ENCODE results near the gene KRT39.

KRT39 gene

DNA sequence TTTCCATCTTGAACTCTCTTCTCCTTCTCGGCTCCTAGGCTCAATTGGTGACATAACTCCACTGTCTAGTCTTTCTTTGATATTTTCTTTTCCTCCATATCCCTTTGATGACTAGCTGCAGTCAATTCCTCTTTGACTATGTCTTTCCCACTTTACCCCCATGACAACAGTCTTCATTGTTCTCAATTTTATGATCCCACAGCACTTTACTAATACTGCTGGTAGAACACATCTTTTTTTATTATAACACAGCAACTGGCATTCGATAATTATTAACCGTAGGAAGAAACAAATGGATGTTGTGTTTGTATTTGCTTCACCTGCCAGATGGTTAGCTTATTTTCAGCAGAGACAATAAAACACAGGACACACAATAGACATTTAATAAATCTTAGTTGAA, 25.9 kb upstream of the KRT39 start:
- TF ChIP-seq ZNF384 (IDR thresholded peaks at IDR 0.05) = no peak
- no peak for TF ChIP-seq NFRKB (IDR thresholded peaks at IDR 0.05)
- no peak for TF ChIP-seq TARDBP (IDR thresholded peaks at IDR 0.05)
- no peak for TF ChIP-seq SP1 (IDR thresholded peaks at IDR 0.05)
- CTCF ChIA-PET = no interaction called here
- POLR2A ChIA-PET = no interaction called here
- no peak for DNase-seq (ENCODE audit: extremely low spot score)

- CTCF ChIA-PET = no interaction called here
- DNase-seq (ENCODE audit: extremely low spot score) = no peak
- no peak for TF ChIP-seq ARNT (IDR thresholded peaks at IDR 0.05)
- TF ChIP-seq L3MBTL2 (conservative IDR thresholded peaks at IDR 0.05) = no peak
- TF ChIP-seq FOXA1 (IDR thresholded peaks at IDR 0.05) = no peak
- TF ChIP-seq ELF4 (IDR thresholded peaks at IDR 0.05) = no peak
- no peak for TF ChIP-seq TARDBP (IDR thresholded peaks at IDR 0.05)
- TF ChIP-seq HDGF (IDR thresholded peaks at IDR 0.05; ENCODE audit: borderline replicate concordance) = no peak
- TF ChIP-seq SUZ12 (IDR thresholded peaks at IDR 0.05) = no peak
- TF ChIP-seq FOXK2 (IDR thresholded peaks at IDR 0.05) = no peak
- no peak for TF ChIP-seq CTBP1 (IDR thresholded peaks at IDR 0.05; ENCODE audit: borderline replicate concordance)
- no peak for TF ChIP-seq BHLHE40 (IDR thresholded peaks at IDR 0.05; ENCODE audit: borderline replicate concordance)
- no peak for TF ChIP-seq ZNF384 (IDR thresholded peaks at IDR 0.05)
- no peak for TF ChIP-seq NFRKB (IDR thresholded peaks at IDR 0.05)
- no peak for TF ChIP-seq LEF1 (IDR thresholded peaks at IDR 0.05; ENCODE audit: borderline replicate concordance)
- TF ChIP-seq FOXM1 (IDR thresholded peaks at IDR 0.05; ENCODE audit: borderline replicate concordance) = no peak
- no peak for TF ChIP-seq PKNOX1 (IDR thresholded peaks at IDR 0.05)
- POLR2A ChIA-PET = no interaction called here
Measured at GRCh38 chr17:40986920-40987319, 20.2 kb upstream of the KRT39 start.

DNA sequence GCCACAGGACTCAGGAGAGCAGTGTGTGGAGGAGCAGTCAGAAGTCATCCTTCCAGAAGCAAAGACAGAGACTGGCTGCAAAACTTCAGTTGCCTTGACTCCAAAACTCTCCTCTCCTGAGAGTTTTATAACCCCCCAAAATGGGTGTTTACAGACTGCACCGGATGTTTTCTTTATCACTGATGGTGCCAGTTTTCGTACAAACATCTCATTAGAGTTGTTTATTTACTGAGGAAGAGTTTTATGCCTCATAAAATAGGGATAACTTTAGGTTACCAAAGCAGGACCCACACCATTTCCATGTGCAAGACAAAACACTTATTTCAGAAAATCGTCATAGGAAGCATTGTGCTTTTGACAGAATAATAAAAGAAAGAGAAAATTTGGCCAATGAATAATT, 17.5 kb upstream of the KRT39 start, which contains the start of gene KRT40:
Gene KRT40, minus strand, starts transcription at position 101 of the 400 bp plus-strand sequence. Its CDS starts 53 bp downstream, at position 48.
- ChIA-PET POLR2A (no interaction called here), CTCF (no interaction called here)

DNA sequence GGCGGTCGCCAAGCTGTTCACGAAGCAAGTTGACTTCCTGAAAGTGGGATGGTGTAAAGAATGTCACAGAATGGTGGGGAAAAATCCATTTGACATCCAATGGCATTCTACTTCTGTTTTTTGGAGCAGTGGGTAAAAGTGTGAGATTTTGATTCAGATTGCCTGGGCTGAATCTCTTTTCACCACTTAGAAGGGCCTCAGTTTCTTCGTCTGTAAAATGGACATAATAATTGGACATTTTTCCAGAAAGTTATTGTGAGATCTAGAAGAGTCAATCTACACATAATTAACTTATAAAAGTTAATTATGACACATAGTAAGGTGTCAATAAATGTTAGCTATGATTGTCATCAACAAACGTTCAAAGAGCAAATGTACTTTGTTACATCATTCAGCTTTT, 14.4 kb upstream of the KRT39 start:
- CTCF ChIA-PET = no interaction called here
- no peak for TF ChIP-seq FOXA1 (IDR thresholded peaks at IDR 0.05)
- no peak for TF ChIP-seq L3MBTL2 (conservative IDR thresholded peaks at IDR 0.05)
- TF ChIP-seq SP1 (IDR thresholded peaks at IDR 0.05) = no peak
- TF ChIP-seq BHLHE40 (IDR thresholded peaks at IDR 0.05; ENCODE audit: borderline replicate concordance) = no peak
- no peak for TF ChIP-seq ZNF384 (IDR thresholded peaks at IDR 0.05)
- no peak for TF ChIP-seq ELF4 (IDR thresholded peaks at IDR 0.05)
- TF ChIP-seq FOXK2 (IDR thresholded peaks at IDR 0.05) = no peak
- TF ChIP-seq LEF1 (IDR thresholded peaks at IDR 0.05; ENCODE audit: borderline replicate concordance) = no peak
- no peak for TF ChIP-seq ARNT (IDR thresholded peaks at IDR 0.05)
- TF ChIP-seq TARDBP (IDR thresholded peaks at IDR 0.05) = no peak
- TF ChIP-seq CTBP1 (IDR thresholded peaks at IDR 0.05; ENCODE audit: borderline replicate concordance) = no peak
- no peak for DNase-seq (ENCODE audit: extremely low spot score)
- POLR2A ChIA-PET = no interaction called here

More for the DNA sequence above, 17.5 kb upstream of the KRT39 start, which contains the start of gene KRT40:
- DNase-seq (ENCODE audit: extremely low spot score) = no peak
- TF ChIP-seq TARDBP (IDR thresholded peaks at IDR 0.05) (no peak), FOXK2 (IDR thresholded peaks at IDR 0.05) (no peak), HDGF (IDR thresholded peaks at IDR 0.05; ENCODE audit: borderline replicate concordance) (no peak), FOXA1 (IDR thresholded peaks at IDR 0.05) (no peak), SP1 (IDR thresholded peaks at IDR 0.05) (no peak), BHLHE40 (IDR thresholded peaks at IDR 0.05; ENCODE audit: borderline replicate concordance) (no peak)

DNA sequence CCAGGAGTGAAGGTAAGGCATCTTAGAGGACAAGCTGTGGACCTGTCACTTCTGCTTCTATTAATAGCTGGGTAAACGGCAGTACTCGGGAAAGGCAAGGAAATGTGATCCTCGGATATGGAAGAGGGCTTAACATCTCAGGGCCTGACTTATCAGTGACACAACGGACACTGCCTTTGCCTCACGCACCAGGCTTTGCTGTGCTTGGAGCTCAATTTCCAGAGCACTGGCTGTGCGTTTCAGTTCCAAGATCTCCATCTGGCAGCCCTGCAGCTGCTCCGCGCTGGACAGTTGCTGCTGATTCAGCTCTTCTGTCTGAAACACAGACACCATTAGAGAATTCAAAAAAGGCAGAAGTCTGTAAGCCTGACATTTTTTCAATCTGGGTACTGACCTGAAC, 13.8 kb upstream of the KRT39 start:
- no peak for DNase-seq (ENCODE audit: extremely low spot score)
- ChIA-PET CTCF (no interaction called here), POLR2A (no interaction called here)
- no peak for TF ChIP-seq HDGF (IDR thresholded peaks at IDR 0.05; ENCODE audit: borderline replicate concordance)
- no peak for TF ChIP-seq SUZ12 (IDR thresholded peaks at IDR 0.05)
- no peak for TF ChIP-seq FOXM1 (IDR thresholded peaks at IDR 0.05; ENCODE audit: borderline replicate concordance)
- TF ChIP-seq ZNF384 (IDR thresholded peaks at IDR 0.05) = no peak
- TF ChIP-seq NFRKB (IDR thresholded peaks at IDR 0.05) = no peak
- no peak for TF ChIP-seq ARNT (IDR thresholded peaks at IDR 0.05)
- no peak for TF ChIP-seq LEF1 (IDR thresholded peaks at IDR 0.05; ENCODE audit: borderline replicate concordance)
- TF ChIP-seq BHLHE40 (IDR thresholded peaks at IDR 0.05; ENCODE audit: borderline replicate concordance) = no peak
- no peak for TF ChIP-seq ELF4 (IDR thresholded peaks at IDR 0.05)
- no peak for TF ChIP-seq FOXA1 (IDR thresholded peaks at IDR 0.05)
- TF ChIP-seq TARDBP (IDR thresholded peaks at IDR 0.05) = no peak
- no peak for TF ChIP-seq L3MBTL2 (conservative IDR thresholded peaks at IDR 0.05)
- no peak for TF ChIP-seq PKNOX1 (IDR thresholded peaks at IDR 0.05)
- no peak for TF ChIP-seq SP1 (IDR thresholded peaks at IDR 0.05)
- TF ChIP-seq FOXK2 (IDR thresholded peaks at IDR 0.05) = no peak

- TF ChIP-seq FOXK2 (IDR thresholded peaks at IDR 0.05) (no peak), BHLHE40 (IDR thresholded peaks at IDR 0.05; ENCODE audit: borderline replicate concordance) (no peak), TARDBP (IDR thresholded peaks at IDR 0.05) (no peak), CTBP1 (IDR thresholded peaks at IDR 0.05; ENCODE audit: borderline replicate concordance) (no peak), LEF1 (IDR thresholded peaks at IDR 0.05; ENCODE audit: borderline replicate concordance) (no peak), NFRKB (IDR thresholded peaks at IDR 0.05) (no peak), L3MBTL2 (conservative IDR thresholded peaks at IDR 0.05) (no peak), FOXA1 (IDR thresholded peaks at IDR 0.05) (no peak), SP1 (IDR thresholded peaks at IDR 0.05) (no peak), ZNF384 (IDR thresholded peaks at IDR 0.05) (no peak), FOXM1 (IDR thresholded peaks at IDR 0.05; ENCODE audit: borderline replicate concordance) (no peak), ARNT (IDR thresholded peaks at IDR 0.05) (no peak), PKNOX1 (IDR thresholded peaks at IDR 0.05) (no peak), ELF4 (IDR thresholded peaks at IDR 0.05) (no peak), HDGF (IDR thresholded peaks at IDR 0.05; ENCODE audit: borderline replicate concordance) (no peak), SUZ12 (IDR thresholded peaks at IDR 0.05) (no peak)
- ChIA-PET POLR2A (no interaction called here), CTCF (no interaction called here)
- DNase-seq (ENCODE audit: extremely low spot score) = no peak
Measured at GRCh38 chr17:40980117-40980516, 13.4 kb upstream of the KRT39 start.

Measured in HEK293T (cell line).